ENCODE measurements around the gene USP5.
A peak's percentile ranks its signal among the peaks of the same experiment; 100 is the strongest.
"Not testable (repeated sequence)": the region's sequence is repeated elsewhere in the genome, so short reads cannot be mapped to it uniquely, and the experiment has no call there.

The USP5 gene

GRCh38 chr12:6860116-6860515 lies 8.2 kb downstream of the USP5 start:
- no peak for TF ChIP-seq ZNF274 (IDR thresholded peaks at IDR 0.05; ENCODE audit: low read depth, low read length)
- no peak overlapping the region for H3K4me3 ChIP-seq (ENCODE audit: low read length)

DNA sequence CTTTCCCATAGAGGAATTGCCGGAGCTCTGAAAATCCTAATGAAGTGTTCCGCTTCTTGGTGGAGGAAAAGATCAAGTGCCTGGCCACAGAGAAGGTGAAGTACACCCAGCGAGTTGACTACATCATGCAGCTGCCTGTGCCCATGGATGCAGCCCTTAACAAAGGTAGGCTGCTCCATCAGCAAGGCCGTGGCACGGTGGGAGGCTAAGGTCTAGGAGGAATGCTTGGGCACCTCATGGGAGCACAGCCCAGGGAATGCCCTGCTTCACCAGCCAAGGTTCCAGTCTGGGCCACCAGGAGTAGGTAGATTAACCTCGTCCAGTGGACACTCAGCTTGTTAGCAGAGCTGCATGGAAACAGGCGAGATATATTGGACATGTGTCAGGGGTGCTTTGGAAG lies 9.0 kb downstream of the USP5 start:
- no peak for TF ChIP-seq ZNF274 (IDR thresholded peaks at IDR 0.05; ENCODE audit: low read depth, low read length)

DNA sequence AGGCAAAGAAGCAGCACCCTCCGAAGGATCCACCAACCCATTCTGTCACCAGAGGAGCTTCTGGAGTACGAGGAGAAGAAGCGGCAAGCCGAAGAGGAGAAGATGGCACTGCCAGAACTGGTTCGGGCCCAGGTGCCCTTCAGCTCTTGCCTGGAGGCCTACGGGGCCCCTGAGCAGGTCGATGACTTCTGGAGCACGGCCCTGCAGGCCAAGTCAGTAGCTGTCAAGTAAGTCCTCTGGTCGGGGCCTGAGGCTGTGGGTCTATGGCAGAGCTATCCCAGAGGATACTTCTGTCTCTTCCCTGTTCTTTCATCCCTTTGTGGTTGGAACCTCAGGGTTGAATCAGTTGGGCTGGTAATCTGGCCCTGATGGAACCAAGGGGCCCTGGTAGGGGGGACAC lies 9.4 kb downstream of the USP5 start:
- TF ChIP-seq ZNF274 (IDR thresholded peaks at IDR 0.05; ENCODE audit: low read depth, low read length) = no peak

More for the DNA sequence above, 9.0 kb downstream of the USP5 start:
- no peak overlapping the region for H3K4me3 ChIP-seq (ENCODE audit: low read length)

DNA sequence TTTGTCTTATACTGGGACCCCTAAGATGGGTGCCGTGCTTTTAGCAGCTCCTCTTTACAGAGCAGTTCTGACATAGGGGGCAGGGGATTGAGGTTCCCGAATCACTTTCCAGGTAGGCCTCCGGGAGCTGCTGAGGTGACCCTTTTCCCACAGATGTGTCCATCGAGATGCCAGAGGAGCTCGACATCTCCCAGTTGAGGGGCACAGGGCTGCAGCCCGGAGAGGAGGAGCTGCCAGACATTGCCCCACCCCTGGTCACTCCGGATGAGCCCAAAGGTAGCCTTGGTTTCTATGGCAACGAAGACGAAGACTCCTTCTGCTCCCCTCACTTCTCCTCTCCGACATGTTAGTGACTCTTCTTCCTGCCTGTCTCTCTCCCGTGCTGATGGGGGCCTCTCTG lies 11.1 kb downstream of the USP5 start:
- no peak overlapping the region for H3K4me3 ChIP-seq (ENCODE audit: low read length)
- no peak for TF ChIP-seq ZNF274 (IDR thresholded peaks at IDR 0.05; ENCODE audit: low read depth, low read length)

More for the DNA sequence above, 9.4 kb downstream of the USP5 start:
- no peak overlapping the region for H3K4me3 ChIP-seq (ENCODE audit: low read length)

GRCh38 chr12:6863586-6864321 lies 11.8 kb downstream of the USP5 start:
- TF ChIP-seq ZNF274 (IDR thresholded peaks at IDR 0.05; ENCODE audit: low read depth, low read length) = no peak
- H3K4me3 ChIP-seq (ENCODE audit: low read length) = no peak overlapping the region

DNA sequence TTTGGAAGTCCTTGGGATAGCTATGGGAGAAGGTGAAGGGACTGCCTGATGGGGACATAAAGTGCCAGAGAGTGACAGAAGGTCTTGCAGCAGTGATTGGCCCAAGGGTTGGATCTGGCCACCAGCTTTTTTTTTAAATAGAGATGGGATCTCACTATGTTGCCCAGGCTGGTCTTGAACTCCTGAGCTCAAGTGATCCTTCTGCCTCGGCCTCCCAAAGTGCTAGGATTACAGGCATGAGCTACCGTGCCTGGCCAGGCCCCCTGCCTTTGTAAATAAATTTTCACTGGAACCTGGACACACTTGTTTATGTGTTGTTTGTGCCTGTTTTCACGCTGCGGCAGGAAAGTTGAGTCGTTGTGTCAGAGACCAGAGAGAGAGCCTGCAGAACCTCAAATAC lies 13.4 kb downstream of the USP5 start:
- not testable (repeated sequence) for H3K4me3 ChIP-seq (ENCODE audit: low read length)

- no peak for TF ChIP-seq ZNF274 (IDR thresholded peaks at IDR 0.05; ENCODE audit: low read depth, low read length)
- H3K4me3 ChIP-seq (ENCODE audit: low read length) = no peak overlapping the region; the same call in 1 of the 2 replicates
Observed at GRCh38 chr12:6866163-6866919, 14.4 kb downstream of the USP5 start.

- peak overlapping the region; percentile 39; the same call in 1 of the 2 replicates for H3K4me3 ChIP-seq (ENCODE audit: low read length)
- TF ChIP-seq ZNF274 (IDR thresholded peaks at IDR 0.05; ENCODE audit: low read depth, low read length) = no peak
Observed at GRCh38 chr12:6866920-6867412, 15.0 kb downstream of the USP5 start.

GRCh38 chr12:6867413-6868210 lies 15.7 kb downstream of the USP5 start, which contains the start of gene TPI1:
TPI1 (plus strand) TSS chr12:6867531; CDS start chr12:6867567, 36 bp downstream.
- no peak for TF ChIP-seq ZNF274 (IDR thresholded peaks at IDR 0.05; ENCODE audit: low read depth, low read length)

GRCh38 chr12:6868211-6869048 lies 16.5 kb downstream of the USP5 start:
- no peak for TF ChIP-seq ZNF274 (IDR thresholded peaks at IDR 0.05; ENCODE audit: low read depth, low read length)
- H3K4me3 ChIP-seq (ENCODE audit: low read length) = peak overlapping the region; percentile 77

More at GRCh38 chr12:6867413-6868210, 15.7 kb downstream of the USP5 start, which contains the start of gene TPI1:
- H3K4me3 ChIP-seq (ENCODE audit: low read length) = peak within 1 kb of the TSS; percentile 77

- TF ChIP-seq ZNF274 (IDR thresholded peaks at IDR 0.05; ENCODE audit: low read depth, low read length) = no peak
Observed at GRCh38 chr12:6869049-6870021, 17.4 kb downstream of the USP5 start.

DNA sequence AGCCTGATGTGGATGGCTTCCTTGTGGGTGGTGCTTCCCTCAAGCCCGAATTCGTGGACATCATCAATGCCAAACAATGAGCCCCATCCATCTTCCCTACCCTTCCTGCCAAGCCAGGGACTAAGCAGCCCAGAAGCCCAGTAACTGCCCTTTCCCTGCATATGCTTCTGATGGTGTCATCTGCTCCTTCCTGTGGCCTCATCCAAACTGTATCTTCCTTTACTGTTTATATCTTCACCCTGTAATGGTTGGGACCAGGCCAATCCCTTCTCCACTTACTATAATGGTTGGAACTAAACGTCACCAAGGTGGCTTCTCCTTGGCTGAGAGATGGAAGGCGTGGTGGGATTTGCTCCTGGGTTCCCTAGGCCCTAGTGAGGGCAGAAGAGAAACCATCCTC lies 18.4 kb downstream of the USP5 start:
- H3K4me3 ChIP-seq (ENCODE audit: low read length) = not testable (repeated sequence)

More at GRCh38 chr12:6869049-6870021, 17.4 kb downstream of the USP5 start:
- peak overlapping the region; percentile 77 for H3K4me3 ChIP-seq (ENCODE audit: low read length)
